ENCODE data around the gene ADRA2C.

DNA sequence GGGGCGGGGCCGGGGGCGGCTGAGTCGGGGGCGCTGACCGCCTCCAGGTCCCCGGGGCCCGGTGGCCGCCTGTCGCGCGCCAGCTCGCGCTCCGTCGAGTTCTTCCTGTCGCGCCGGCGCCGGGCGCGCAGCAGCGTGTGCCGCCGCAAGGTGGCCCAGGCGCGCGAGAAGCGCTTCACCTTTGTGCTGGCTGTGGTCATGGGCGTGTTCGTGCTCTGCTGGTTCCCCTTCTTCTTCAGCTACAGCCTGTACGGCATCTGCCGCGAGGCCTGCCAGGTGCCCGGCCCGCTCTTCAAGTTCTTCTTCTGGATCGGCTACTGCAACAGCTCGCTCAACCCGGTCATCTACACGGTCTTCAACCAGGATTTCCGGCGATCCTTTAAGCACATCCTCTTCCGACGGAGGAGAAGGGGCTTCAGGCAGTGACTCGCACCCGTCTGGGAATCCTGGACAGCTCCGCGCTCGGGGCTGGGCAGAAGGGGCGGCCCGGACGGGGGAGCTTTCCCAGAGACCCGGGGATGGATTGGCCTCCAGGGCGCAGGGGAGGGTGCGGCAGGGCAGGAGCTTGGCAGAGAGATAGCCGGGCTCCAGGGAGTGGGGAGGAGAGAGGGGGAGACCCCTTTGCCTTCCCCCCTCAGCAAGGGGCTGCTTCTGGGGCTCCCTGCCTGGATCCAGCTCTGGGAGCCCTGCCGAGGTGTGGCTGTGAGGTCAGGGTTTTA, 1.5 kb downstream of the ADRA2C start:
- TF ChIP-seq, protein P1, sequence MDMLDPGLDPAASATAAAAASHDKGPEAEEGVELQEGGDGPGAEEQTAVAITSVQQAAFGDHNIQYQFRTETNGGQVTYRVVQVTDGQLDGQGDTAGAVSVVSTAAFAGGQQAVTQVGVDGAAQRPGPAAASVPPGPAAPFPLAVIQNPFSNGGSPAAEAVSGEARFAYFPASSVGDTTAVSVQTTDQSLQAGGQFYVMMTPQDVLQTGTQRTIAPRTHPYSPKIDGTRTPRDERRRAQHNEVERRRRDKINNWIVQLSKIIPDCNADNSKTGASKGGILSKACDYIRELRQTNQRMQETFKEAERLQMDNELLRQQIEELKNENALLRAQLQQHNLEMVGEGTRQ (IDR thresholded peaks at IDR 0.05) = no peak
- TF ChIP-seq SREBF2 (IDR thresholded peaks at IDR 0.05) (no peak), GATA3 (IDR thresholded peaks at IDR 0.05; ENCODE audit: borderline replicate concordance) (no peak), CBX8 (IDR thresholded peaks at IDR 0.05) (no peak), RFX5 (IDR thresholded peaks at IDR 0.05) (no peak), POLR2A (IDR thresholded peaks at IDR 0.05; ENCODE audit: low read length) (no peak), RAD21 (conservative IDR thresholded peaks at IDR 0.05 in 1 of 2, IDR thresholded peaks at IDR 0.05 in 1 of 2) (no peak), NR3C1 (IDR thresholded peaks at IDR 0.05) (no peak), KDM1A (IDR thresholded peaks at IDR 0.05; ENCODE audit: low read depth) (no peak)
- TF ChIP-seq, protein P2, sequence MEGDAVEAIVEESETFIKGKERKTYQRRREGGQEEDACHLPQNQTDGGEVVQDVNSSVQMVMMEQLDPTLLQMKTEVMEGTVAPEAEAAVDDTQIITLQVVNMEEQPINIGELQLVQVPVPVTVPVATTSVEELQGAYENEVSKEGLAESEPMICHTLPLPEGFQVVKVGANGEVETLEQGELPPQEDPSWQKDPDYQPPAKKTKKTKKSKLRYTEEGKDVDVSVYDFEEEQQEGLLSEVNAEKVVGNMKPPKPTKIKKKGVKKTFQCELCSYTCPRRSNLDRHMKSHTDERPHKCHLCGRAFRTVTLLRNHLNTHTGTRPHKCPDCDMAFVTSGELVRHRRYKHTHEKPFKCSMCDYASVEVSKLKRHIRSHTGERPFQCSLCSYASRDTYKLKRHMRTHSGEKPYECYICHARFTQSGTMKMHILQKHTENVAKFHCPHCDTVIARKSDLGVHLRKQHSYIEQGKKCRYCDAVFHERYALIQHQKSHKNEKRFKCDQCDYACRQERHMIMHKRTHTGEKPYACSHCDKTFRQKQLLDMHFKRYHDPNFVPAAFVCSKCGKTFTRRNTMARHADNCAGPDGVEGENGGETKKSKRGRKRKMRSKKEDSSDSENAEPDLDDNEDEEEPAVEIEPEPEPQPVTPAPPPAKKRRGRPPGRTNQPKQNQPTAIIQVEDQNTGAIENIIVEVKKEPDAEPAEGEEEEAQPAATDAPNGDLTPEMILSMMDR (IDR thresholded peaks at IDR 0.05) = no peak
